Omental fat pad (tissue), 4 donors: Measurements from ENCODE around the gene TRPM8. TPM values are rescaled to one million over a fixed set of nuclear protein-coding genes. Genes with fewer than 3 reads are reported as not detected.

ENCODE experiments used
- ATAC-seq: fragments of 150-250 bp; one replicate; pipeline ENCODE4 v1.9.1; 2016; ENCODE audit warnings: mild to moderate bottlenecking, moderate library complexity; ENCODE audit not compliant: low FRiP score
- DNase-seq: peaks from one replicate; pipeline ENCODE4 v3.0.0-alpha.2; 2019; ENCODE audit warnings: low spot score
- total RNA-seq, 4 donors: library from RNA; depleted of rRNA; stranded (reverse); fragments of >200 nt; gene quantifications; one replicate each; pipeline ENCODE4 v1.1.0, GENCODE V29; 2016
- TF ChIP-seq, protein P1 (sequence below), 3 donors: fragments of 450-650 bp; IDR thresholded peaks; one replicate each; pipeline ENCODE4 v1.5.1; 2016 to 2017; ENCODE audit warnings: antibody characterized with exemption in 3 of 3, mild to moderate bottlenecking in 3 of 3, moderate library complexity in 2 of 3

Gene TRPM8
- total RNA-seq, 4 donors from 2014 or later: not detected

DNA sequence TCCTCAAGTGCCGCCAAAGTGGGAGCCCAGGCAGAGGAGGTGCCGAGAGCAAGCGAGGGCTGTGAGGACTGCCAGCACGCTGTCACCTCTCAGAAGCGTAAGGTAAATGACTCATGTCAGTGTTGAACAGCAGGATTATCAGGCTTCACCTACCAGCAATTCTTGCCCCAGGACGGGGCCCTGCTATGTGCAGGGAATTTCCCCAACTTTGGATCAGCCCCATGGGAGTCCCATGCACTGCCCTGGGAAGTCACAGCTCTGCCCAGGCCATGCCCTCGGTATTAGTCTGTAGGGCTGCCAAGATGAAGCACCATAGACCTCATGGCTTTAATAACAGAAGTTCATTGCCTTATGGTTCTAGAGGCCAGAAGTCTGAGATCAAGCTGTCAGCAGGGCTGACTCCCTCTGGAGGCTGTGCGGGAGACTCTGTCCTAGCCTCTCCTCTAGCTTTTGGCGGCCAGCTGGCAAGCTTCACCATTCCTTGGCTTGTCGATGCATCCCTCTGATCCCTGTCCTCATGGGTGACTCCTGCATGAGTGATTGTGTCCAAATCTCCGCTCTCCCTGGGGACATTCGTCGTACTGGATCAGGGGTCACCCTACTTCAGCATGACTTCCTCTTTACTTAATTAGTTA, 55.9 kb downstream of the TRPM8 start:
- DNase-seq (no peak), ATAC-seq (no peak)
- TF ChIP-seq, protein P1, sequence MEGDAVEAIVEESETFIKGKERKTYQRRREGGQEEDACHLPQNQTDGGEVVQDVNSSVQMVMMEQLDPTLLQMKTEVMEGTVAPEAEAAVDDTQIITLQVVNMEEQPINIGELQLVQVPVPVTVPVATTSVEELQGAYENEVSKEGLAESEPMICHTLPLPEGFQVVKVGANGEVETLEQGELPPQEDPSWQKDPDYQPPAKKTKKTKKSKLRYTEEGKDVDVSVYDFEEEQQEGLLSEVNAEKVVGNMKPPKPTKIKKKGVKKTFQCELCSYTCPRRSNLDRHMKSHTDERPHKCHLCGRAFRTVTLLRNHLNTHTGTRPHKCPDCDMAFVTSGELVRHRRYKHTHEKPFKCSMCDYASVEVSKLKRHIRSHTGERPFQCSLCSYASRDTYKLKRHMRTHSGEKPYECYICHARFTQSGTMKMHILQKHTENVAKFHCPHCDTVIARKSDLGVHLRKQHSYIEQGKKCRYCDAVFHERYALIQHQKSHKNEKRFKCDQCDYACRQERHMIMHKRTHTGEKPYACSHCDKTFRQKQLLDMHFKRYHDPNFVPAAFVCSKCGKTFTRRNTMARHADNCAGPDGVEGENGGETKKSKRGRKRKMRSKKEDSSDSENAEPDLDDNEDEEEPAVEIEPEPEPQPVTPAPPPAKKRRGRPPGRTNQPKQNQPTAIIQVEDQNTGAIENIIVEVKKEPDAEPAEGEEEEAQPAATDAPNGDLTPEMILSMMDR (IDR thresholded peaks at IDR 0.05): no peak

DNA sequence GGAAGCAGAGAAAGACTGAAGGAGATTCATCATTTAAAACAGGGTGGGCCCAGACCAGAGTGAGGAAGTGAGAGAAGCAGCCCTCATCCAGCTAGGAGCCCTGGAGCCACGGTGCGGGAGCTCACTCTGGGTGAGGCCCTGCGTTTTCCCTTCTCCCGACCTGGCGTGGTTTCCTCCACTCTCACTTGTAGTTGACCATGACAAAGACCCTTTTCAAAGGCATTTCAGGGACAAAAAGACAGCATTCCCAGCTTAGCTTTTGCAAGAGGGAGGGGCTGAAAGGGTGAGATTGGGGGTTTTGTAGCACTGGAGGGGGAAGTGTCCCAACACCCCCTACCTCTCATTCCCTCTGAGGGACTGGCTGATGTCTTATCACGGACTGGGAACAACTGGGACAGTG, 56.6 kb downstream of the TRPM8 start:
- no peak for DNase-seq
- TF ChIP-seq, protein P1 (IDR thresholded peaks at IDR 0.05): no peak
- no peak for ATAC-seq

DNA sequence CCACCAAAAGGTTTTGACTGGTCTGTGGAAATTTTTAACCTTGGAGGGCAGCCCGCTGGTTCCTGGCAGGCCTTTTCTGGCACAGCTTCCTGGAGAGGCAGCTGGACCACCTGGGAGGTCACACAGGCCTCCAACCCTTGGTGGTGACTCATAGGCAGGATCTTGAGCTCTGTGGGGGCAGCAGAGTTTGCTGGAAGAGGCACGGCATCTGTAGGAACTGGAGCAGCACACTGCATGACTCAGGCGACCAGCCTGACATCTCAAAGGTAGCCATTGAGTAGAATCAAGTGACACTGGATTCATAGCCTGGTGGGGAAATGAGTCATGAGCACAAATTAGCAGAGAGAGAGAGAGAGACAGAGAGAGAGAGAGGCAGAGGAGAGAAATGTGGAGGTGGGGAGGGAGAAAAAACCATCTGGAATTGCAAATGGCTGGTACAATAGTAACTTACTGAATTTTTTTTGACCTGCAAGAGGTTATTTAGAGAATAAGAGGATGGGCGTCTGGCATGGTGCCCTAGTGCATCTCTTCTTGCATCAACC, 57.4 kb downstream of the TRPM8 start:
- TF ChIP-seq, protein P1 (IDR thresholded peaks at IDR 0.05): no peak
- ATAC-seq (peak; percentile 89), DNase-seq (no peak)

DNA sequence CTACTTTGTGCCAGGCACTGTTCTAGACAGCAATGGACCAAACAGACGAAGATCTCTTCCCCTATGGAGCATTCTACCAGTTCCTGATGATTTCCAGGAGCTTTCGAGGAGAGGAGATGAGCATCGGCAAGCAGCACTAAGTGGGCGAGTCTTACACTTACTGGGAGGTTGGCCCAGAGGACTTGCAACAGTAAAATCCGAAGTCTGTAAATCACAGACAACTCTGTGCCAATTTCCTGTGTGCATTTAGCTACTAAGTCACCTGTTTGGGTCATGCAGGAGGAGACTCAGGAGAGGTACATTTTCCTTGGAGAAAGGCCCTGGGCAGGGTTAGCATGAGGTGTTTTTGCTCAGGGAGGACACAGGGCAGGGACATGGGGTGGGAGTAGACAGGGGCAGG, 58.9 kb downstream of the TRPM8 start:
- ATAC-seq (no peak), DNase-seq (no peak)
- TF ChIP-seq, protein P1 (IDR thresholded peaks at IDR 0.05): no peak

DNA sequence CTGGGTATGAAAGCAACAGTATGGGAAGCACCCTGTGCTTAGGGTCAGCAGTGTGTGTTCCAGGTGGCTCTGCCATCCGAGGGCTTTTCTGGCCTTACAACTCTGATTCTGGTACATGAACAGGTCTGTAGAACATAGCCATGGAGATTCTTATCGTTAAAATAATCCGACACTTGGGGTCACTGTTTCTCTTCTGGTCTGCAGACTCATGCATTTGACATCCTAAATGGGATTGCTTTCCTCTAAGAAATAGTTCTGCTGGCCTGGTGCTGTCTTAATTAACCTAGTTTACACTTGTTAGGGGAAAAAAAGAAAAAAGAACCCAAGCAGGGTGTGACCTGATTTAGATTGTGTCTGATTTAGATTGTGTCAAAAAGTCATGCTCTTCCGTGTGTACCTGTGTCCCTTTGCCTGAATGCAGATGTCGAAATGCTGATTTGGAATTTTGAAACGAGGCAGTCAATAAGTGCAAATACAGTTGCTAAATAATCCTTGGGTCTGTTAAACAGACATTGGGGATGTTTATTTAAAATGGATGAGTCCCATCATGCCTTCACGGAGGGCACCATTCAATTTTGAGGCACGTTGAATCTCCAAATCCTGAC, 59.6 kb downstream of the TRPM8 start:
- no peak for ATAC-seq
- DNase-seq: no peak
- TF ChIP-seq, protein P1 (IDR thresholded peaks at IDR 0.05): no peak

DNA sequence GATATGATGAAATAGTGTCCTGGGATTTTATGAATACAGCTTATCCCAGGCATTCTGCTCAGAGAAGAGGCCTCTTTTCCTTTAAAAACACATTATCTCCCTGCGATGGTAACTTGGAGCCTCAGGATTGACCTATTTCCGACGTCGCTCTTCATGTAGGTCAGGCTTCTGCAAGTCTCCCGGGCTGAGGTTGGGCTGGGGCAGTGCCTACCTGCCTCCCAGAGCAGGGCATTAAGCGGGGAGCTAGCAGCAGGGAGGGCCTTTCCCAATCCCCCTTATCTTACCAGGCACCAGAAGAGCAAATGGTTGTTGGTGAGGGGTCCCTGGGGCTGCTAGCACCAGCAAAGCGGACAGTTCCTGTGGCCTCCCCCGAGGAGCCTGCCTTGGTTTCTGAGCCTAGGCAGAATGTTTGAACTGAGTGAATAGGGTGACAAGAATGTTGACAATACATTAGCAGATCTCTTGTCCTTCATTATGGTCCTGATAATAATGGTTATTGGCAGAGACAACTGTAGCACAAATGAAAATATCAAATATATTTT, 60.2 kb downstream of the TRPM8 start:
- no peak for ATAC-seq
- no peak for DNase-seq
- TF ChIP-seq, protein P1 (IDR thresholded peaks at IDR 0.05): no peak
